Hepatocyte (in vitro differentiated cells): ENCODE measurements around the gene DAAM1.

Source experiments
- EZH2phosphoT487 ChIP-seq: fragments of 200-600 bp; sonication (generic); IDR thresholded peaks from one replicate; pipeline ENCODE4 v1.6.1; 2018; ENCODE audit warnings: antibody characterized with exemption, mild to moderate bottlenecking, low read depth, moderate library complexity; ENCODE audit not compliant: unreplicated experiment, severe bottlenecking
- TF ChIP-seq, protein P1 (sequence below): fragments of 200-600 bp; sonication (generic); IDR thresholded peaks from 2 replicates; pipeline ENCODE4 v1.5.1; 2016; ENCODE audit warnings: antibody characterized with exemption, mild to moderate bottlenecking; ENCODE audit not compliant: poor library complexity

DNA sequence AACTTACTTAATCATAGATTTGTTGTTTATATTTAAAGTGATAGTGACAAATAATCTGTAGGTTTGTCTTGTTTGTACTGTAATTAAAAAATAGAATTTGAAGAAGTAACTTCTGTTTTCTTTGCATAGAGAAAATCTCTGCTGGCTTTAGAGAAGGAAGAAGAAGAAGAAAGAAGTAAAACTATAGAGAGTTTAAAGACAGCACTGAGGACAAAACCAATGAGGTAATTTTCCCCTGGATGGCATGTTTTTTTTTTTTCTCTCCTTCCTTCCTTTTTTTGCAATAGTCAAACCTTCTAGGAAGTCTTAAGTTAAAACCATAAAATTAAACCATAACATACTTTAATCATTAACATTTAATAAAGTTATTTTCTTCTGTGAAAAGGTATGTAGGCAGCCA lies 131.9 kb downstream of the DAAM1 start:
- TF ChIP-seq, protein P1, sequence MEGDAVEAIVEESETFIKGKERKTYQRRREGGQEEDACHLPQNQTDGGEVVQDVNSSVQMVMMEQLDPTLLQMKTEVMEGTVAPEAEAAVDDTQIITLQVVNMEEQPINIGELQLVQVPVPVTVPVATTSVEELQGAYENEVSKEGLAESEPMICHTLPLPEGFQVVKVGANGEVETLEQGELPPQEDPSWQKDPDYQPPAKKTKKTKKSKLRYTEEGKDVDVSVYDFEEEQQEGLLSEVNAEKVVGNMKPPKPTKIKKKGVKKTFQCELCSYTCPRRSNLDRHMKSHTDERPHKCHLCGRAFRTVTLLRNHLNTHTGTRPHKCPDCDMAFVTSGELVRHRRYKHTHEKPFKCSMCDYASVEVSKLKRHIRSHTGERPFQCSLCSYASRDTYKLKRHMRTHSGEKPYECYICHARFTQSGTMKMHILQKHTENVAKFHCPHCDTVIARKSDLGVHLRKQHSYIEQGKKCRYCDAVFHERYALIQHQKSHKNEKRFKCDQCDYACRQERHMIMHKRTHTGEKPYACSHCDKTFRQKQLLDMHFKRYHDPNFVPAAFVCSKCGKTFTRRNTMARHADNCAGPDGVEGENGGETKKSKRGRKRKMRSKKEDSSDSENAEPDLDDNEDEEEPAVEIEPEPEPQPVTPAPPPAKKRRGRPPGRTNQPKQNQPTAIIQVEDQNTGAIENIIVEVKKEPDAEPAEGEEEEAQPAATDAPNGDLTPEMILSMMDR, result no peak
- TF ChIP-seq EZH2phosphoT487, result no peak
